GM18498 (cell line): ENCODE measurements around the gene OR13C5.

Experiments
- ATAC-seq: cut with Tn5 transposase; IDR thresholded peaks from one replicate; pipeline ENCODE4 v1.9.1; 2021; ENCODE audit warnings: mild to moderate bottlenecking, moderate library complexity; ENCODE audit not compliant: unreplicated experiment

OR13C5 gene

DNA sequence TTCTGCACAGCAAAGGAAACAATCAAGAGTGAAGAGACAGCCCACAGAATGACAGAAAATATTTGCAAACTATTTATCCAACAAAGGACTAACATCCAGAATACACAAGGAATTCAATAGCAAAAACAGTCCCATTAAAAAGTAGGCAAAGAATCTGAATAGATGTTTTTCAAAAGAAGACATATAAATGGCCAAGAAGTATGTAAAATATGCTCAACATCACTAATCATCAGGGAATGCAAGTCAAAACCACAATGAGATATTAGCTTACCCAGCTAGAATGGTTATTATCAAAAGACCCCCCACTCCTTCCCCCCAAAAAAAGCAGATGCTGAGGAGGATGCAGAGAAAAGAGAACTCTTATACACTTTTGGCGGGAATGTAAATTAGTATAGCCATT lies 43.7 kb downstream of the OR13C5 start:
- ATAC-seq: no peak

GRCh38 chr9:104553261-104553660 lies 46.0 kb downstream of the OR13C5 start:
- no peak for ATAC-seq
